Cardiac atrium fibroblast (primary cell): ENCODE data around the gene ASB1. TPM values are rescaled to one million over a fixed set of nuclear protein-coding genes. Genes with fewer than 3 reads are reported as not detected.

Experiments
- total RNA-seq: library from RNA; depleted of rRNA; stranded (reverse); fragments of >200 nt; gene quantifications from 2 replicates; pipeline ENCODE4 v1.2.3, GENCODE V29; 2015

ASB1 gene, protein sequence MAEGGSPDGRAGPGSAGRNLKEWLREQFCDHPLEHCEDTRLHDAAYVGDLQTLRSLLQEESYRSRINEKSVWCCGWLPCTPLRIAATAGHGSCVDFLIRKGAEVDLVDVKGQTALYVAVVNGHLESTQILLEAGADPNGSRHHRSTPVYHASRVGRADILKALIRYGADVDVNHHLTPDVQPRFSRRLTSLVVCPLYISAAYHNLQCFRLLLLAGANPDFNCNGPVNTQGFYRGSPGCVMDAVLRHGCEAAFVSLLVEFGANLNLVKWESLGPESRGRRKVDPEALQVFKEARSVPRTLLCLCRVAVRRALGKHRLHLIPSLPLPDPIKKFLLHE
- 18.2 and 21.4 TPM in 2 replicates for total RNA-seq

DNA sequence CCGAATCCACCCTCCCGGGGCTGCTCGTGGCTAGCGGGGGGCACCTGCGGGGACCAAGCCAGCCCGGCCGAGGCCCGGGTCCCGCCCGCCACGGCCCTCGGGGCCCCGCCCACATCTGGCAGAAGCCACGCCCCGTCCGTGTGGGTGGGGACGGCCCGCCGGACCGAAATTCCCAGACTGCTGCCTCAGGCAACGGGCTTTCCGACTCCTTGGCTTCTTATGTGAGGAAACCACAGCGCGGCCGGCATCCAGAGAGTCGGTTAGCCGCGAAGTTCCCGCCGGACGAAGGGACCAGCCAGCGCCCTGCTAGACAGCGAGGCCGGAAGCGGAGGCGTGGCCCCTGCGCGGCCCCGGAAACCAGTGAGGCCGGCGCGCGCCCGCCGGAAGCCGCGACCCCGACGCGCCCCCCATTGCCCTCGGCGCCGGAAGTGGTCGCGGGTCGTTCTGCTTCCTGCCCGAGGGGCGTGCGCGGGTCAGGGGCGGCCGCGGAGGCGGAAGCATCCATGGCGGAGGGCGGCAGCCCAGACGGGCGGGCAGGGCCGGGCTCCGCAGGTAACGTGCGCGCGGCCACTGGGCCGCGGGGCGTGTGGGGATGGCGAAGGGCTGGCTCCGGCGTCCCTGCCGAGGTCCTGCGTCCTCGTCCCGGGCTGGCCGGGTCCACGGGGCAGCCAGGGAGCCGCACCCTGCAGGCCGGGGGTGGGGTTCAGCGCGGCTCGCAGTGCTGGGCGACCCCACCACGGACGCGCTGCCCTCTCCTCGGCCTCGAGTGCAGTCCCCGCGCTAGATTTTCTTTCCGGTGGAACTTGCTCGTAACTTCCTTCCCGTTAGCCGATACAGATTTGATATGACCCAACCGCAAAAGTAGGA is at the start of gene ASB1:
TSS of gene ASB1 (plus strand) at position 360 of the 867 bp plus-strand sequence. CDS start at position 504, 144 bp downstream.

Other genes with a start within 250 kb of the ASB1 start
- 12.8 and 18.0 TPM in 2 replicates for gene ILKAP, start 223.2 kb upstream of the ASB1 start, total RNA-seq
- 0.72 and 1.6 TPM in 2 replicates for gene HES6, start 186.9 kb upstream of the ASB1 start, total RNA-seq
- 2.9 and 3.2 TPM in 2 replicates for gene PER2, start 138.3 kb upstream of the ASB1 start, total RNA-seq
- gene TRAF3IP1, start 106.4 kb upstream of the ASB1 start, total RNA-seq, result 4.5 and 15.2 TPM in 2 replicates